ENCODE results near the gene VSIG8. TPM values are rescaled to one million over a fixed set of nuclear protein-coding genes. Genes with fewer than 3 reads are reported as not detected.

VSIG8 gene
- total RNA-seq, 1 experiment from 2014 or later = not detected

DNA sequence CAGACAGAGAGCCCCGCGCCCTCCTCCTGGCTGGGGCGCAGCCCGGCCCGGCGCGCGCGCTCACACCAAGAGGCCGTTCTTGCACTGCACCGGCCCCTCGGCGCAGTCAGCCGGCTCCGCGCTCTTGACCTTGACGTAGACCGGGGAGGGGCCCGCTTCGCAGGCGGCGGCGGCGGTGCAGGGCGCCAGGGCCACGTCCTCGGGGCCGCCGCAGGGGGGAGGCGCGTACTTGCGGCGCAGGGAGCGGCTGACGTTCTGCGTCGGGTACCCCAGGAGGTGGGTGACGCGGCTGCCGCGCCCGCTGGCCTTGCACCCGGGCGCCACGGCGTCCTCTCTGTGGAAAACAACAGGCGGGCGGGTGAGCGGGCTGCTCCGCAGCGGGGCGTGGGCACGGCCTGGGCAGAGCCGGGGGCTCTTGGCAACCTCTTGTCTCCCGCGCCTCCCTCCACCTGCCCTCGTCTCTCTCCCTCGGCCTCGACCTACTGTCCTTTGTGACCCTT is 7.7 kb downstream of the VSIG8 start:
- TF ChIP-seq ZBTB21 (CRISPR knock-in tag; IDR thresholded peaks at IDR 0.05; ENCODE audit: borderline replicate concordance) (peak; percentile 71; the same call in 1 of the 2 replicates), NFE2L1 (CRISPR knock-in tag; IDR thresholded peaks at IDR 0.05) (no peak), SP1 (CRISPR knock-in tag; conservative IDR thresholded peaks at IDR 0.05) (peak; percentile 43; the same call in 1 of the 2 replicates), CDX4 (CRISPR knock-in tag; IDR thresholded peaks at IDR 0.05; ENCODE audit: borderline replicate concordance) (no peak), FOXP1 (CRISPR knock-in tag; IDR thresholded peaks at IDR 0.05; ENCODE audit: borderline replicate concordance) (peak; percentile 48; the same call in 1 of the 2 replicates), E2F5 (CRISPR knock-in tag; IDR thresholded peaks at IDR 0.05) (peak; percentile 62; the same call in 1 of the 2 replicates), TP53 (CRISPR knock-in tag; IDR thresholded peaks at IDR 0.05) (0 out of 2 replicates have a peak, but pooled peaks have one; percentile 35), ATF3 (CRISPR knock-in tag; conservative IDR thresholded peaks at IDR 0.05) (no peak), NFATC4 (CRISPR knock-in tag; IDR thresholded peaks at IDR 0.05) (no peak), ZNF138 (CRISPR knock-in tag; conservative IDR thresholded peaks at IDR 0.05) (0 out of 2 replicates have a peak, but pooled peaks have one; percentile 48), CREM (CRISPR knock-in tag; IDR thresholded peaks at IDR 0.05) (peak; percentile 48; the same call in 1 of the 2 replicates), RELA (CRISPR knock-in tag; IDR thresholded peaks at IDR 0.05; ENCODE audit: borderline replicate concordance) (peak; percentile 33; the same call in 1 of the 2 replicates), ESRRA (CRISPR knock-in tag; IDR thresholded peaks at IDR 0.05; ENCODE audit: borderline replicate concordance) (0 out of 2 replicates have a peak, but pooled peaks have one; percentile 45), ZNF423 (CRISPR knock-in tag; IDR thresholded peaks at IDR 0.05) (peak; percentile 85), NR3C1 (CRISPR knock-in tag; conservative IDR thresholded peaks at IDR 0.05; ENCODE audit: low read depth) (0 out of 2 replicates have a peak, but pooled peaks have one; percentile 49)
- TF ChIP-seq, protein P1, sequence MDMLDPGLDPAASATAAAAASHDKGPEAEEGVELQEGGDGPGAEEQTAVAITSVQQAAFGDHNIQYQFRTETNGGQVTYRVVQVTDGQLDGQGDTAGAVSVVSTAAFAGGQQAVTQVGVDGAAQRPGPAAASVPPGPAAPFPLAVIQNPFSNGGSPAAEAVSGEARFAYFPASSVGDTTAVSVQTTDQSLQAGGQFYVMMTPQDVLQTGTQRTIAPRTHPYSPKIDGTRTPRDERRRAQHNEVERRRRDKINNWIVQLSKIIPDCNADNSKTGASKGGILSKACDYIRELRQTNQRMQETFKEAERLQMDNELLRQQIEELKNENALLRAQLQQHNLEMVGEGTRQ (CRISPR knock-in tag; IDR thresholded peaks at IDR 0.05) = no peak
- TF ChIP-seq, protein P2, sequence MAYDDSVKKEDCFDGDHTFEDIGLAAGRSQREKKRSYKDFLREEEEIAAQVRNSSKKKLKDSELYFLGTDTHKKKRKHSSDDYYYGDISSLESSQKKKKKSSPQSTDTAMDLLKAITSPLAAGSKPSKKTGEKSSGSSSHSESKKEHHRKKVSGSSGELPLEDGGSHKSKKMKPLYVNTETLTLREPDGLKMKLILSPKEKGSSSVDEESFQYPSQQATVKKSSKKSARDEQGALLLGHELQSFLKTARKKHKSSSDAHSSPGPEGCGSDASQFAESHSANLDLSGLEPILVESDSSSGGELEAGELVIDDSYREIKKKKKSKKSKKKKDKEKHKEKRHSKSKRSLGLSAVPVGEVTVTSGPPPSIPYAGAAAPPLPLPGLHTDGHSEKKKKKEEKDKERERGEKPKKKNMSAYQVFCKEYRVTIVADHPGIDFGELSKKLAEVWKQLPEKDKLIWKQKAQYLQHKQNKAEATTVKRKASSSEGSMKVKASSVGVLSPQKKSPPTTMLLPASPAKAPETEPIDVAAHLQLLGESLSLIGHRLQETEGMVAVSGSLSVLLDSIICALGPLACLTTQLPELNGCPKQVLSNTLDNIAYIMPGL (CRISPR knock-in tag; IDR thresholded peaks at IDR 0.05) = peak; percentile 63; the same call in 1 of the 2 replicates
- peaks cover 46% of the 10 kb centered on the region for H3K27me3 Mint-ChIP-seq (ENCODE audit: low read depth)
- H3K4me1 Mint-ChIP-seq = peaks cover 6% of the 10 kb centered on the region
- POLR2A ChIA-PET = no interaction called here
- DNase-seq (ENCODE audit: low spot score) = peak; percentile 68
- peak; percentile 83 for ATAC-seq
- CTCF ChIA-PET = interaction anchor here (0.9 to 3.2 kb wide), 8 partner anchors 18 to 152 kb away, joined by 3 to 17 read pairs (median 6); no protein-coding TSS in a partner anchor
- H3K36me3 Mint-ChIP-seq = no peaks in the 10 kb centered on the region
- H3K9me3 Mint-ChIP-seq = no peaks in the 10 kb centered on the region
- peak overlapping the region; percentile 87 for H3K4me3 Mint-ChIP-seq
- no peak overlapping the region for H3K27ac Mint-ChIP-seq

GRCh38 chr1:159854116-159854692 is 8.3 kb downstream of the VSIG8 start:
- TF ChIP-seq NR2C2 (CRISPR knock-in tag; IDR thresholded peaks at IDR 0.05) = no peak
- TF ChIP-seq, protein P3, sequence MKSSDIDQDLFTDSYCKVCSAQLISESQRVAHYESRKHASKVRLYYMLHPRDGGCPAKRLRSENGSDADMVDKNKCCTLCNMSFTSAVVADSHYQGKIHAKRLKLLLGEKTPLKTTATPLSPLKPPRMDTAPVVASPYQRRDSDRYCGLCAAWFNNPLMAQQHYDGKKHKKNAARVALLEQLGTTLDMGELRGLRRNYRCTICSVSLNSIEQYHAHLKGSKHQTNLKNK (CRISPR knock-in tag; IDR thresholded peaks at IDR 0.05) = no peak
- TF ChIP-seq, protein P4, sequence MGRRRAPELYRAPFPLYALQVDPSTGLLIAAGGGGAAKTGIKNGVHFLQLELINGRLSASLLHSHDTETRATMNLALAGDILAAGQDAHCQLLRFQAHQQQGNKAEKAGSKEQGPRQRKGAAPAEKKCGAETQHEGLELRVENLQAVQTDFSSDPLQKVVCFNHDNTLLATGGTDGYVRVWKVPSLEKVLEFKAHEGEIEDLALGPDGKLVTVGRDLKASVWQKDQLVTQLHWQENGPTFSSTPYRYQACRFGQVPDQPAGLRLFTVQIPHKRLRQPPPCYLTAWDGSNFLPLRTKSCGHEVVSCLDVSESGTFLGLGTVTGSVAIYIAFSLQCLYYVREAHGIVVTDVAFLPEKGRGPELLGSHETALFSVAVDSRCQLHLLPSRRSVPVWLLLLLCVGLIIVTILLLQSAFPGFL (CRISPR knock-in tag; IDR thresholded peaks at IDR 0.05; ENCODE audit: borderline replicate concordance) = no peak
- no peak for TF ChIP-seq ATF3 (CRISPR knock-in tag; conservative IDR thresholded peaks at IDR 0.05)
- TF ChIP-seq TP53 (CRISPR knock-in tag; IDR thresholded peaks at IDR 0.05) = peak; percentile 54; the same call in 1 of the 2 replicates
- TF ChIP-seq JUN (CRISPR knock-in tag; IDR thresholded peaks at IDR 0.05) = no peak
- no peak for TF ChIP-seq NFATC4 (CRISPR knock-in tag; IDR thresholded peaks at IDR 0.05)
- no peak for TF ChIP-seq SOX15 (CRISPR knock-in tag; IDR thresholded peaks at IDR 0.05)
- Mint-ChIP-seq H3K9me3 (no peaks in the 10 kb centered on the region), H3K4me3 (peak overlapping the region; percentile 87), H3K27me3 (ENCODE audit: low read depth) (peaks cover 46% of the 10 kb centered on the region), H3K27ac (no peak overlapping the region), H3K36me3 (no peaks in the 10 kb centered on the region), H3K4me1 (peaks cover 6% of the 10 kb centered on the region)
- ChIA-PET POLR2A (no interaction called here), CTCF (interaction anchor here (0.6 to 3.2 kb wide), 12 partner anchors 10 to 153 kb away, joined by 3 to 17 read pairs (median 4); no protein-coding TSS in a partner anchor)
- DNase-seq (ENCODE audit: low spot score) (peak; percentile 67), ATAC-seq (peak; percentile 79)
